ENCODE data around the gene MGMT.

- TF ChIP-seq EZH2 (IDR thresholded peaks at IDR 0.05; ENCODE audit: borderline replicate concordance, low read length), result no peak
- TF ChIP-seq CTCF (IDR thresholded peaks at IDR 0.05; ENCODE audit: low read length), result no peak
Measured at GRCh38 chr10:129715805-129716204, 248.8 kb downstream of the MGMT start.

Data from OCI-LY1 (cell line).